ENCODE measurements around the gene SERTAD3.

- TF ChIP-seq TAF1 (IDR thresholded peaks at IDR 0.05; ENCODE audit: borderline replicate concordance, insufficient read depth, low read length) (no peak), POLR2AphosphoS5 (IDR thresholded peaks at IDR 0.05; ENCODE audit: low read depth, low read length) (no peak), REST (IDR thresholded peaks at IDR 0.05; ENCODE audit: insufficient read depth in 1 of 2, low read depth in 2 of 2, low read length in 2 of 2) (no peak)
These were observed 14.5 kb upstream of the SERTAD3 start for GRCh38 chr19:40458597-40458974.

All from PFSK-1 (cell line).